Motor neuron (in vitro differentiated cells): Measurements from ENCODE around the gene ERCC1. TPM values are rescaled to one million over a fixed set of nuclear protein-coding genes. Genes with fewer than 3 reads are reported as not detected.
A peak's percentile ranks its signal among the peaks of the same experiment; 100 is the strongest.

Source experiments
- ATAC-seq, 8 experiments: fragments of 200-7000 bp; cut with Tn5 transposase; replicated peaks in 6 of 8; 2 replicates each; pipeline ENCODE4 v1.8.0; 2021; ENCODE audit warnings: mild to moderate bottlenecking in 8 of 8, moderate library complexity in 8 of 8
- H3K27ac ChIP-seq, 2 donors: fragments of 250-450 bp; sonication (Bioruptor Pico); 2 replicates each; pipeline ENCODE4 v1.9.0; 2021; ENCODE audit warnings: antibody characterized with exemption in 2 of 2, mild to moderate bottlenecking in 2 of 2, moderate library complexity in 1 of 2
- H3K4me1 ChIP-seq, 2 donors: fragments of 250-450 bp; sonication (Bioruptor Pico); replicated peaks in 1 of 2; 2 replicates each; pipeline ENCODE4 v1.6.1; 2021; ENCODE audit warnings: antibody characterized with exemption in 2 of 2, mild to moderate bottlenecking in 2 of 2, moderate library complexity in 1 of 2
- H3K4me3 ChIP-seq, 5 donors: fragments of 250-450 bp; sonication (Bioruptor Pico); 2 replicates each; pipeline ENCODE4 v1.9.0; 2021; ENCODE audit warnings: antibody characterized with exemption in 5 of 5, mild to moderate bottlenecking in 5 of 5, moderate library complexity in 4 of 5
- WGBS, 10 experiments: fragments of 450-650 bp; shearing (Covaris generic); methylation state at CpG; one replicate each; pipeline ENCODE4 v1.0.0; 2022; 5-methylcytosine and 5-hydroxymethylcytosine counted together
- in situ Hi-C, 9 experiments: fragments of 400-800 bp; cut with MboI; loops; one replicate each; pipeline ENCODE4 v1.15.0; 2021; ENCODE audit warnings: low sequenced_read_pairs in 9 of 9, low pct_unique_long_range_greater_than_20kb in 2 of 9; ENCODE audit not compliant: unreplicated experiment in 9 of 9
- total RNA-seq, 8 experiments: library from RNA; unstranded; fragments of 300-600 nt; gene quantifications; 2 replicates each; pipeline versions ENCODE4 v1.2.3 to v1.2.4, GENCODE V29; 2022

ERCC1 gene
- total RNA-seq, 8 experiments from 2014 or later, result 38.4 to 82.0 (median 71.5) TPM

GRCh38 chr19:45358213-45358792 lies 65.4 kb downstream of the ERCC1 start:
- H3K4me1 ChIP-seq, result no peaks in the 10 kb centered on the region
- 80 to 100% (median 100%) methylated on average over 1 to 7 of the region's 12 CpGs; no CpG with 5 or more reads in 3 of the 10 experiments for WGBS, 10 experiments
- ATAC-seq, result no peak
- in situ Hi-C loops, result no loop called here
- no peak overlapping the region for H3K4me3 ChIP-seq
- H3K27ac ChIP-seq, result no peak overlapping the region

DNA sequence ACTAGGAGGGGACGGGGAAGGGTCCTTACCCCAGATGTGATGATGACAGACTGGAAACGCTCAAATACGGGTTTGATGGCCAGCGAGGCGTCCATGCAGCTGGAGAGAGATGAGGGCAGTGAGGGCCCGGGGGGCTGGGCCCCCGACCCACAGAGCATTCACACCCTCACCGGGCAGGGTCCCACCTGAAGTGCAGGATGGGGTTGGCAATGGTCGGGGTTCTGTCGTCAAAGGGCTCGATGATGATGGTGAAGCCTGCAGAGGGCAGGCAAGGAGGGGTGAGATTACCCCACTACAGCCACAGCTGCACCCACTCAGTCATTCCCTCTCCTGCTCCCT lies 66.3 kb downstream of the ERCC1 start:
- WGBS, 10 experiments, result 90 to 100% (median 96%) methylated on average over 1 to 7 of the region's 11 CpGs; no CpG with 5 or more reads in 6 of the 10 experiments
- no peak overlapping the region for H3K27ac ChIP-seq
- no peaks in the 10 kb centered on the region for H3K4me1 ChIP-seq
- no peak overlapping the region for H3K4me3 ChIP-seq
- ATAC-seq, result peak in 2 of 8 experiments; percentile 8 to 10
- in situ Hi-C loops, result no loop called here

Other genes with a start within 250 kb of the ERCC1 start
- gene TRAPPC6A, start 245.7 kb downstream of the ERCC1 start, total RNA-seq, result 10 to 100 TPM; 16.9 to 40.8 (median 29.1) TPM
- gene BLOC1S3, start 245.1 kb downstream of the ERCC1 start, total RNA-seq, result 1 to 10 TPM; 3.2 to 8.0 (median 5.4) TPM
- under 1 TPM in 7 of 8 experiments, not detected in 1; 0.04 to 0.51 (median 0.24) TPM for gene EXOC3L2, start 178.5 kb downstream of the ERCC1 start, total RNA-seq
- gene MARK4, start 172.6 kb downstream of the ERCC1 start, total RNA-seq, result 10 to 100 TPM in 7 of 8 experiments, 1 to 10 TPM in 1; 9.1 to 40.6 (median 14.8) TPM
- under 1 TPM in 5 of 8 experiments, not detected in 3; 0.11 to 0.50 (median 0.28) TPM for gene CKM, start 101.0 kb downstream of the ERCC1 start, total RNA-seq
- gene KLC3, start 83.2 kb downstream of the ERCC1 start, total RNA-seq, result 1 to 10 TPM in 1 of 8 experiments, under 1 TPM in 6, not detected in 1; 0.16 to 1.9 (median 0.42) TPM
- 10 to 100 TPM; 12.3 to 49.2 (median 22.2) TPM for gene ERCC2, start 53.3 kb downstream of the ERCC1 start, total RNA-seq
- 1 to 10 TPM in 5 of 8 experiments, under 1 TPM in 3; 0.67 to 4.2 (median 1.5) TPM for gene PPP1R13L, start 18.8 kb downstream of the ERCC1 start, total RNA-seq
- 10 to 100 TPM in 1 of 8 experiments, 1 to 10 TPM in 7; 2.7 to 10.7 (median 5.2) TPM for gene POLR1G, start 17.3 kb downstream of the ERCC1 start, total RNA-seq
- 10 to 100 TPM in 1 of 8 experiments, 1 to 10 TPM in 7; 1.6 to 16.8 (median 4.0) TPM for gene FOSB, start 44.1 kb upstream of the ERCC1 start, total RNA-seq
- 10 to 100 TPM in 7 of 8 experiments, 1 to 10 TPM in 1; 3.6 to 44.6 (median 25.0) TPM for gene RTN2, start 73.1 kb upstream of the ERCC1 start, total RNA-seq
- 1 to 10 TPM in 5 of 8 experiments, under 1 TPM in 3; 0.64 to 4.6 (median 1.2) TPM for gene PPM1N, start 74.5 kb upstream of the ERCC1 start, total RNA-seq
- 10 to 100 TPM; 11.6 to 52.1 (median 23.7) TPM for gene VASP, start 83.6 kb upstream of the ERCC1 start, total RNA-seq
- 10 to 100 TPM in 1 of 8 experiments, 1 to 10 TPM in 7; 3.0 to 10.2 (median 6.4) TPM for gene OPA3, start 160.9 kb upstream of the ERCC1 start, total RNA-seq
- under 1 TPM in 7 of 8 experiments, not detected in 1; 0.05 to 0.85 (median 0.35) TPM for gene GPR4, start 178.3 kb upstream of the ERCC1 start, total RNA-seq
- 10 to 100 TPM; 11.7 to 49.2 (median 24.6) TPM for gene EML2, start 215.5 kb upstream of the ERCC1 start, total RNA-seq
- gene GIPR, start 244.3 kb upstream of the ERCC1 start, total RNA-seq, result 1 to 10 TPM in 6 of 8 experiments, under 1 TPM in 2; 0.20 to 8.7 (median 3.9) TPM